ENCODE results near the gene ZNF669. TPM values are rescaled to one million over a fixed set of nuclear protein-coding genes. Genes with fewer than 3 reads are reported as not detected.
"Not testable (repeated sequence)": the region's sequence is repeated elsewhere in the genome, so short reads cannot be mapped to it uniquely, and the experiment has no call there.

ZNF669 gene
- 5.8 and 10.3 TPM in 2 replicates for total RNA-seq

GRCh38 chr1:247103859-247104591, at the start of gene ZNF669:
TSS of gene ZNF669 (minus strand) at chr1:247104356. CDS start at chr1:247104199, 157 bp downstream.
- peak; percentile 62 for DNase-seq (ENCODE audit: extremely low read depth, low read depth, low spot score)

GRCh38 chr1:247147781-247148180, 43.6 kb upstream of the ZNF669 start:
- DNase-seq (ENCODE audit: extremely low read depth, low read depth, low spot score), result no peak

GRCh38 chr1:247147120-247147519, 43.0 kb upstream of the ZNF669 start:
- not testable (repeated sequence) for DNase-seq (ENCODE audit: extremely low read depth, low read depth, low spot score)

- no peak for DNase-seq (ENCODE audit: extremely low read depth, low read depth, low spot score)
Measured at GRCh38 chr1:247146671-247147070, 42.5 kb upstream of the ZNF669 start.

GRCh38 chr1:247145279-247145678, 41.1 kb upstream of the ZNF669 start:
- no peak for DNase-seq (ENCODE audit: extremely low read depth, low read depth, low spot score)

GRCh38 chr1:247139557-247139956, 35.4 kb upstream of the ZNF669 start:
- not testable (repeated sequence) for DNase-seq (ENCODE audit: extremely low read depth, low read depth, low spot score)

- DNase-seq (ENCODE audit: extremely low read depth, low read depth, low spot score), result no peak
Measured at GRCh38 chr1:247131236-247131635, 27.1 kb upstream of the ZNF669 start.

- not testable (repeated sequence) for DNase-seq (ENCODE audit: extremely low read depth, low read depth, low spot score)
Measured at GRCh38 chr1:247127519-247128282, 23.5 kb upstream of the ZNF669 start.

- DNase-seq (ENCODE audit: extremely low read depth, low read depth, low spot score), result not testable (repeated sequence)
Measured at GRCh38 chr1:247126601-247127000, 22.4 kb upstream of the ZNF669 start.

GRCh38 chr1:247126166-247126565, 22.0 kb upstream of the ZNF669 start:
- DNase-seq (ENCODE audit: extremely low read depth, low read depth, low spot score), result not testable (repeated sequence)

GRCh38 chr1:247121382-247121781, 17.2 kb upstream of the ZNF669 start:
- DNase-seq (ENCODE audit: extremely low read depth, low read depth, low spot score), result no peak

- not testable (repeated sequence) for DNase-seq (ENCODE audit: extremely low read depth, low read depth, low spot score)
Measured at GRCh38 chr1:247120408-247120668, 16.2 kb upstream of the ZNF669 start.

- no peak for DNase-seq (ENCODE audit: extremely low read depth, low read depth, low spot score)
Measured at GRCh38 chr1:247119600-247120407, 15.6 kb upstream of the ZNF669 start.

GRCh38 chr1:247118946-247119446, 14.8 kb upstream of the ZNF669 start:
- no peak for DNase-seq (ENCODE audit: extremely low read depth, low read depth, low spot score)

- DNase-seq (ENCODE audit: extremely low read depth, low read depth, low spot score), result no peak
Measured at GRCh38 chr1:247115545-247115944, 11.4 kb upstream of the ZNF669 start.

GRCh38 chr1:247115141-247115510, 11.0 kb upstream of the ZNF669 start:
- no peak for DNase-seq (ENCODE audit: extremely low read depth, low read depth, low spot score)

- DNase-seq (ENCODE audit: extremely low read depth, low read depth, low spot score), result no peak
Measured at GRCh38 chr1:247114351-247115140, 10.4 kb upstream of the ZNF669 start.

- DNase-seq (ENCODE audit: extremely low read depth, low read depth, low spot score), result no peak
Measured at GRCh38 chr1:247113733-247114271, 9.6 kb upstream of the ZNF669 start.

- DNase-seq (ENCODE audit: extremely low read depth, low read depth, low spot score), result no peak
Measured at GRCh38 chr1:247113094-247113497, 8.9 kb upstream of the ZNF669 start.

GRCh38 chr1:247112479-247112781, 8.3 kb upstream of the ZNF669 start:
- no peak for DNase-seq (ENCODE audit: extremely low read depth, low read depth, low spot score)

All from glomerular endothelial cell (primary cell).